ENCODE data around the gene CLEC12A. TPM values are rescaled to one million over a fixed set of nuclear protein-coding genes. Genes with fewer than 3 reads are reported as not detected.

The CLEC12A gene
- total RNA-seq, 1 experiment from 2014 or later: not detected

Other genes with a start within 250 kb of the CLEC12A start
- gene CLECL1, start 238.3 kb upstream of the CLEC12A start, total RNA-seq (2014; rRNA removed): not detected in 2 replicates
- gene CD69, start 210.5 kb upstream of the CLEC12A start, total RNA-seq (2014; rRNA removed): 0.75 TPM in 1 of 2 replicates, not detected in the other
- not detected in 2 replicates for gene KLRF1, start 143.9 kb upstream of the CLEC12A start, total RNA-seq (2014; rRNA removed)
- gene CLEC2B, start 102.1 kb upstream of the CLEC12A start, total RNA-seq (2014; rRNA removed): not detected in 2 replicates
- not detected in 2 replicates for gene KLRF2, start 89.9 kb upstream of the CLEC12A start, total RNA-seq (2014; rRNA removed)
- gene CLEC2A, start 39.0 kb upstream of the CLEC12A start, total RNA-seq (2014; rRNA removed): not detected in 2 replicates
- not detected in 2 replicates for gene CLEC1B, start 27.7 kb downstream of the CLEC12A start, total RNA-seq (2014; rRNA removed)
- gene CLEC12B, start 39.2 kb downstream of the CLEC12A start, total RNA-seq (2014; rRNA removed): not detected in 2 replicates
- gene CLEC9A, start 59.3 kb downstream of the CLEC12A start, total RNA-seq (2014; rRNA removed): not detected in 2 replicates
- not detected in 2 replicates for gene CLEC1A, start 127.6 kb downstream of the CLEC12A start, total RNA-seq (2014; rRNA removed)
- gene CLEC7A, start 158.8 kb downstream of the CLEC12A start, total RNA-seq (2014; rRNA removed): 0.40 TPM in 1 of 2 replicates, not detected in the other
- 0.80 TPM in 1 of 2 replicates, not detected in the other for gene OLR1, start 200.7 kb downstream of the CLEC12A start, total RNA-seq (2014; rRNA removed)
- not detected in 2 replicates for gene TMEM52B, start 207.6 kb downstream of the CLEC12A start, total RNA-seq (2014; rRNA removed)
- 14.9 and 24.5 TPM in 2 replicates for gene GABARAPL1, start 241.5 kb downstream of the CLEC12A start, total RNA-seq (2014; rRNA removed)

All from PC-3 (cell line).